HG03175 (cell line): ENCODE results near the gene LY6G5B.

Experiments
- ATAC-seq: cut with Tn5 transposase; IDR thresholded peaks from one replicate; pipeline ENCODE4 v1.9.1; 2021; ENCODE audit warnings: mild to moderate bottlenecking, moderate library complexity; ENCODE audit not compliant: unreplicated experiment

The LY6G5B gene, protein sequence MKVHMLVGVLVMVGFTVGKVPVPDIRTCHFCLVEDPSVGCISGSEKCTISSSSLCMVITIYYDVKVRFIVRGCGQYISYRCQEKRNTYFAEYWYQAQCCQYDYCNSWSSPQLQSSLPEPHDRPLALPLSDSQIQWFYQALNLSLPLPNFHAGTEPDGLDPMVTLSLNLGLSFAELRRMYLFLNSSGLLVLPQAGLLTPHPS

DNA sequence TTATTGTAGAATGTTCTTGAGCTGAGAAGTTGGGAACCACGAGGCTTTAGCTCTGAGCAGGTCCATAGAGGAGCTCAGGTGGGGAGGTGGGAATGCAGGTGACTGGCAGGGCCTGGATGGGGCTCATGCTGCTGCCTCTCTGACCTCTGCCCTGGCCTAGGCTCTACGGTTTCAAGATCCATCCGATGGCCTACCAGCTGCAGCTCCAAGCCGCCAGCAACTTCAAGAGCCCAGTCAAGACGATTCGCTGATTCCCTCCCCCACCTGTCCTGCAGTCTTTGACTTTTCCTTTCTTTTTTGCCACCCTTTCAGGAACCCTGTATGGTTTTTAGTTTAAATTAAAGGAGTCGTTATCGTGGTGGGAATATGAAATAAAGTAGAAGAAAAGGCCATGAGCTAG is at the start of gene LY6G5B:
LY6G5B (plus strand) TSS at position 301 of the 400 bp plus-strand sequence. CDS start 975 bp downstream, outside the sequence.
- ATAC-seq = no peak

DNA sequence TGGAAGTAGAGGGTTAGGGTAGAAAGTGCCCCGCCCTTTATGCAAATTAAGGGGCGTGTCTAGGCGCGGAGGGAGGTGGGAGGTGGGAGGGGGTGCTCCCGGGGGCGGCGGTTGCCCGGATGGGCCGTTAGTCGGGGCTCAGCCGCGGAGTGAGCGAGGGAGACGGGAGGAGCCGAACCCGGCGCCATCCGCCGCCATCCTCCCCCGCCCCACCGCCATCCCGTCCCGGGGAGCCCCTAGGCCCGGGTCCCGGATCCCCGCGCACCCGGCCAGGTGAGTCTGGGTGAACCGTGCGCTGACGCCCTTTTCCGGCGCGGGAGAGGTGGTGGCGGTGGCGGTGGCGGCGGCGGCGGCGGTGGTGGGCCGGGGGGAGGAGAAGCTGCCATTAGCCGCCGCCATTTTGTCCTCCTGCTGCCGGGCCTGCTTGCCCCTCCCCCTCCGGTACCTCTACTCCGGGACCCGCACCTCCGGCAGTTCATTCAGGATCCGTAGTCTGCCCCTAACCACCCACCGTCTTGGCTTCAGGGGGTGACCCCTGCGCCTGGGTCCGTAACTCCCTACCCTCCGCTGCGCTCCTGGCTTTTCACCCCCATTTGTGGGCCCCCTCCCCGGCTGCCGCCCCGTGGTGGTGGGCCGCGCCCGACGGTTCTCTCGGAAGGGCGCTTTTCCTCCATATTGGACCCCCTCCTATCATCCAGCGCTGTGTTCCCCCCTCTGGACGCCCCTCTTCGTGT is 49.0 kb upstream of the LY6G5B start, which contains the start of gene PRRC2A:
PRRC2A (plus strand) TSS at position 130 of the 734 bp plus-strand sequence. CDS start 2,075 bp downstream, outside the sequence.
- peak; percentile 28 for ATAC-seq

DNA sequence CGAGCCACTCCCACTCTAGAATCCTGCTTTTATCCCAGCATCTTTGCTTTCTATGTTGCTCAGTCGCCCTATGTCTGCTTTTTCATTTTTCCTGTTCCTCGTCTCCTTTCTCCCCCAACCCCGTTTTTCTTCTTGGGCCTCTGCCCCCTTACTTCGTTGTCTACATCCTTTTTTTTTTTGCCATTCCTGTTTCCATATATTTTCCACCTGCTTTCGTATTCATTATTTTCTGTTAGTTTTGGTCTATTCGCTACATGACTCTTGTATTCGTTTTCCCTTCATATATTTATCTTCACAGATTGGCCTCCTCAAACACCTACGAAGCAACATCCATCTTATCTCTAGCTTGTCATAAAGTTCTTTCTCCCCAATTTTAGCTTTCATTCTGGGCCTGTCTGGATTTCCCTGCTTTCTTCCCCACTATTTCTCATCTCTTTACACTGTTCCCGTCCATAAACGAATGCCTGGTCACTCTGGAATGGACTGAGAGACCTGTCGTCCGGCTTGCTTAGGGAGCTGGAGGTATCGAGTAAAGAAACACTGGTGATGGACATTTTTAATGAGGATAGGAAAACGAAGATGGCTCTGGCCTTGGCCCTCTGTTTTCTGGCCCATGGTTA is 48.3 kb upstream of the LY6G5B start:
- ATAC-seq = no peak

DNA sequence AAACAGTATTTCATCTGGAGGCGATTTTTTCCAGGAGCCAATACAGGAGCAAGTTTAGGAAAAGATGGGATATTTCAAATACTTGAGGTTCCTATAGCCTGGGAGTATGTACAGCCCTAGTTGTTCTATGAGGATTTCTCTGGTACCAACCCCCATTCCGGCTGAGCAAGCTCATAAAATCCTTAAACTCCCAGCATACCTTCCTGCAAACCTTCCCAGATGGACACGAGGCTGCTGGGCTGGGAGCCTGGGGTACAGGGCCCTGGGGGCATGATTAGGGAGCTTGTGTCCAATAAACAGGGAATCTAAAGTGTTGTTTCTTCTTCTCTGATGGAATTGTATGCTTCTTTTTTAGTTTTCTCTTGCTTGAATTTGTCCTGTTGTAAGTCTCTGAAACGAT is 47.8 kb upstream of the LY6G5B start:
- no peak for ATAC-seq

DNA sequence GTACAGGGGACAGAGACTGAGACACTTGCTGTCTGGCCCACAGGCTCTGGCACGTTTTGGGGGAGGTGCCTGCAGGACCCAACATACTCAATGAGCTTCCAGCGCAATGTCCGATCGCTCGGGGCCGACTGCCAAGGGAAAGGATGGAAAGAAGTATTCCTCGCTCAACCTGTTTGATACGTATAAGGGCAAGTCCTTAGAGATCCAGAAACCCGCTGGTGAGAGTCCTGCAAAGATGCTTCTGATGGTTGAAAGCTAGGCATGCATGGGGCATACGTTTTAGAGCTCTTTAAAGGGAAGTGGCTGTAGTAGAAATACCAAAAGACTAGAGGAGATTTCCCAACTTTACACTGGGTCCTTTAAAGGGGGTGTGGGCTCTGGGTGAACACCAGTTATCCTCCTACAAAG is 47.1 kb upstream of the LY6G5B start:
- ATAC-seq = no peak

DNA sequence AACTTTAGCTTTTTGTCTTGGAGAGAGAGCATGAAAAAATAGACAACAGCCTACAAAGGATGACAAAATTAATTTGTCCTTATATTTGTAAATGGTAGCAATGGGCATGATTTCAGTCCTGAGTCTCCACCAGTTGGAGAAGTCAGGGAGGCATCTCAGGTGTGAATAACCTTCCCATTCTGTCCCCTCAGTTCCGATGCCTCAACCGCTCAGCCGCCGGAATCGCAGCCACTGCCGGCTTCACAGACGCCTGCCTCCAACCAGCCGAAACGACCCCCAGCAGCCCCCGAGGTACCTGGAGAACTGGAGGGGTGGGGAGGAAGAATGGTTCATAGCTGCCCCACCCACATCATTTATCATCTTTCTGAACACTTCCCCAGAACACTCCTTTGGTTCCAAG is 45.7 kb upstream of the LY6G5B start:
- no peak for ATAC-seq

DNA sequence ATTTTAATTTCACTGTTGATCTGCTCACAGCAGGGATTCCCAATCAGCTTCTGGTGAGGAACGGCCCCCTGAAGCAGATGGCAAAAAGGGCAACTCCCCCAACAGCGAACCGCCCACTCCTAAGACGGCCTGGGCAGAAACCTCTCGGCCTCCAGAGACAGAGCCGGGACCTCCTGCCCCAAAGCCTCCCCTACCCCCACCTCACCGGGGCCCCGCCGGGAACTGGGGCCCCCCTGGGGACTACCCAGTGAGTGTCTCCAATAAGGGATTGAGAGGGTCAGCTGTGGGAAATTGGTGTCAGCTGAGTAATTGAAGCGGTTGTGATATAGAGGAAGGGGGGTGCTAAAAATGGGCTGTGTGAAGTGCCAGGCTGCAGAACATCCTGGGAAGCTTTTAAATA is 42.8 kb upstream of the LY6G5B start:
- no peak for ATAC-seq

DNA sequence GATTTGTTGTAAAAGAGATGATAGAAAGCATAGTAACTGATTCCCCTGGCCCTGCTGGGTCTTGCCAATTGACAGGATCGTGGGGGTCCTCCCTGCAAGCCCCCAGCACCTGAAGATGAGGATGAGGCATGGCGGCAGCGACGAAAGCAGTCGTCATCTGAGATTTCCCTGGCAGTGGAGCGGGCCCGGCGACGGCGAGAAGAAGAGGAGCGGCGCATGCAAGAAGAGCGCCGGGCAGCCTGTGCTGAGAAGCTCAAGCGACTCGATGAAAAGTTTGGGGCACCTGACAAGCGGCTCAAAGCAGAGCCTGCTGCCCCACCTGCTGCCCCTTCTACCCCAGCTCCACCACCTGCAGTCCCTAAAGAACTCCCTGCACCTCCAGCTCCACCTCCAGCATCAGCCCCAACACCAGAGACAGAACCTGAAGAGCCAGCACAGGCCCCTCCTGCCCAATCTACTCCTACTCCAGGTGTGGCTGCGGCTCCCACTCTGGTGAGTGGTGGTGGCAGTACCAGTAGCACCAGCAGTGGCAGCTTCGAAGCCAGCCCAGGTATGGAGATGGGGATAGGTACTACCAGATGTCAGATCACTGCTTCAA is 42.0 kb upstream of the LY6G5B start:
- ATAC-seq = no peak

DNA sequence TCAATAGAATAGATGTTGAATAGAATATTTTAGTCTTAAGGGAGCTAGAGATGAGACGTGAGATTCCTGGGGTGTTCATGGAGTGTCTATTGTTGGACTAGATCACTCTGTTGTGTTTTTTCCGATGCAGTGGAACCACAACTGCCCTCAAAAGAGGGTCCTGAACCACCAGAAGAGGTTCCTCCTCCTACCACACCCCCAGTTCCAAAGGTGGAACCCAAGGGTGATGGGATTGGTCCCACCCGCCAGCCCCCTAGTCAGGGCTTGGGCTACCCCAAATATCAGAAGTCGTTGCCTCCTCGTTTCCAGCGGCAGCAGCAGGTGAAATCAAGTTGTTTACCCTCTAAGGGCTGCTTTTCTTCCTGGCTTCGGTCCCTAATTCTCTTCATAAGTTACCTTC is 40.8 kb upstream of the LY6G5B start:
- ATAC-seq = no peak

DNA sequence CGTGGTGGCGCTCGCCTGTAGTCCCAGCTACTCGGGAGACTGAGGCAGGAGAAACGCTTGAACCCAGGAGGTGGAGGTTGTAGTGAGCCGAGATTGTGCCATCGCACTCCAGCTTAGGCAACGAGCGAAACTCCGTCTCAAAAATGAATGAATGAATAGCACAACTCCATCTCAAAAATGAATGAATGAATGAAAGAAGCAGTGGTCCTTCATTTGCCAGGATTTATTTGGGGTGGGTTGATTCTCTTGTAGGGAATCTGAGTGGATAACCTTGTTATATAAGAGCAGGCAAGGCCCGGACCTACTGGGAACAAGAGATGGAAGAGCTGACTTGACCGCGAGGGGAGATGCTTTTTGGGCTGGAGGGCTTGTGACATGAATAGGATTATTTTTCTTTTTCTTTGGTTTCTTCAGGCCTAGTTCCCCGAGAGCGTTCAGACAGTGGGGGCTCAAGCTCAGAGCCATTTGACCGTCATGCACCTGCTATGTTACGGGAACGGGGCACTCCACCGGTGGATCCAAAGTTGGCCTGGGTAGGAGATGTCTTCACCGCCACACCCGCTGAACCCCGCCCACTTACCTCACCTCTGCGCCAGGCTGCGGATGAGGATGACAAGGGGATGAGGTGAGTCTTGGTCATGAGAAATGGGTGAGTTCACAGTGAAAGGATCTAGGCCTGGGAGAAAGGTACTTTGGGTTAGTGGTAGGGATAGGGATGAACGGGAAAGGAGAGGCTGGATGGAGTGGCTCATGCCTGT is 39.4 kb upstream of the LY6G5B start:
- ATAC-seq = no peak

DNA sequence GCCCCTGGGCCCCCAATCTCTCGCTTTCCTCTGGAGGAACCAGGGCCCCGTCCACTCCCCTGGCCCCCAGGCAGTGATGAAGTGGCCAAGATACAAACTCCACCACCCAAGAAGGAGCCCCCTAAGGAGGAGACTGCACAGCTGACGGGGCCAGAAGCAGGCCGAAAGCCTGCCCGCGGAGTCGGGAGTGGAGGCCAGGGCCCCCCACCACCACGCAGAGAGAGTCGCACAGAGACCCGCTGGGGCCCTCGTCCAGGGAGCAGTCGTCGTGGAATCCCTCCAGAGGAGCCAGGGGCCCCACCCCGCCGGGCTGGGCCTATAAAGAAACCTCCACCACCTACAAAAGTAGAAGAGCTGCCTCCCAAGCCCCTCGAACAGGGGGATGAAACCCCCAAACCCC is 38.6 kb upstream of the LY6G5B start:
- ATAC-seq = no peak

DNA sequence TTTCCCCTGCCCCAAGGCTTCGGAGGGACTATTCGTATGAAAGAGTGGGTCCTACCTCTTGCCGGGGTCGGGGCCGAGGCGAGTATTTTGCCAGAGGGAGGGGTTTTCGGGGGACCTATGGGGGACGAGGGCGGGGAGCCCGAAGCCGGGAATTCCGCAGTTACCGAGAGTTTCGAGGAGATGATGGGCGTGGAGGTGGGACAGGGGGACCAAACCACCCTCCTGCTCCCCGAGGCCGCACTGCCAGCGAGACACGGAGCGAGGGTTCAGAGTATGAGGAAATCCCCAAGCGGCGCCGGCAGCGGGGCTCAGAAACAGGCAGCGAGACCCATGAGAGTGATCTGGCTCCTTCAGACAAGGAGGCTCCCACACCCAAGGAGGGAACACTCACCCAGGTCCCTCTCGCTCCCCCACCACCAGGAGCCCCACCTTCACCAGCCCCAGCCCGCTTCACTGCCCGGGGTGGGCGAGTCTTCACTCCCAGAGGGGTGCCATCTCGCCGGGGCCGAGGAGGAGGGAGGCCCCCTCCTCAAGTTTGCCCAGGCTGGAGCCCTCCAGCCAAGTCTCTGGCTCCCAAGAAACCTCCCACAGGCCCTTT is 38.0 kb upstream of the LY6G5B start:
- ATAC-seq = no peak

DNA sequence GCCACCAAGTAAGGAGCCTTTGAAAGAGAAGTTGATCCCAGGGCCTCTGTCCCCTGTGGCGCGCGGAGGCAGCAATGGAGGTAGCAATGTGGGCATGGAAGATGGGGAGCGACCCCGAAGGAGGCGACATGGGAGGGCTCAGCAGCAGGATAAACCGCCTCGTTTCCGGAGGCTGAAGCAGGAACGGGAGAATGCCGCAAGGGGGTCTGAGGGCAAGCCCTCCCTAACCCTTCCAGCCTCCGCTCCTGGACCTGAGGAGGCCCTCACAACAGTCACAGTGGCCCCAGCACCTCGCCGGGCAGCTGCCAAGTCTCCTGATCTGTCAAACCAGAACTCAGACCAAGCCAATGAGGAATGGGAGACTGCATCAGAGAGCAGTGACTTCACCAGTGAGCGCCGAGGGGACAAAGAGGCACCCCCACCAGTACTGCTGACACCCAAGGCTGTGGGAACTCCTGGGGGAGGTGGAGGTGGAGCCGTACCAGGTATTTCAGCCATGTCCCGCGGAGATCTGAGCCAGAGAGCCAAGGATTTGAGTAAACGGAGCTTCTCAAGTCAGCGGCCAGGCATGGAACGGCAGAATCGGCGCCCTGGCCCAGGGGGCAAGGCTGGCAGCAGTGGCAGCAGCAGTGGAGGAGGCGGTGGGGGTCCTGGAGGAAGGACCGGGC is 37.4 kb upstream of the LY6G5B start:
- ATAC-seq = no peak

DNA sequence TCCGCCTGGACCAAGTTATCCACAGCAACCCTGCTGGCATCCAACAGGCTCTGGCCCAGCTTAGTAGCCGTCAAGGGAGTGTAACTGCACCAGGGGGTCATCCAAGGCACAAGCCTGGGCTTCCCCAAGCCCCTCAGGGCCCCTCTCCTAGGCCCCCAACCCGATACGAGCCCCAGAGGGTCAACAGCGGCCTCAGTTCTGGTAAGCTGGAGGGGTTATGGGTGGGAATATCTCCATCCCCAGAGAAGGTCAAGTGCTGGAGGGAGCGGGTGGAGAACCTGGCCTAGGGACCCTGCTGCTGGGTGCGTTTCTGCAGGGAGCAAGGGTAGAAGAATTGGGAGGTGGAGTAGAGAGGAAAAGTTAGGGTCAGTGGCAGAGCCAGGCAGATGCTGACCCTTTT is 36.3 kb upstream of the LY6G5B start:
- ATAC-seq = no peak

DNA sequence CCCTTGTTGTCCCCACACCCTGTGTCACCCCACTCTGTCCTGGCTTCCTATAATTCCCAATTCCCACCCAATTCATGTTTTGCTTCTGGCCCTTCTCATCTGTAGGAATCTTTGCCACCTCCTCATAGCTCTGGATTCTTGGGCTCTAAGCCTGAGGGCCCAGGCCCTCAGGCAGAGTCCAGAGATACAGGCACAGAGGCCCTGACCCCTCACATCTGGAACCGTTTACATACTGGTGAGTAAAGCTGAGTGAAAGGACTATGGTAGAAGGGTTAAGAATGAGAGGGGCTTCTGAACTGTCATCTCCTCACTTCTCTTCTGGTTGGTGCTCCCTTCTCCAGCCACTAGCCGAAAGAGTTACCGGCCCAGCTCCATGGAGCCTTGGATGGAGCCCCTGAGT is 35.6 kb upstream of the LY6G5B start:
- ATAC-seq = no peak

DNA sequence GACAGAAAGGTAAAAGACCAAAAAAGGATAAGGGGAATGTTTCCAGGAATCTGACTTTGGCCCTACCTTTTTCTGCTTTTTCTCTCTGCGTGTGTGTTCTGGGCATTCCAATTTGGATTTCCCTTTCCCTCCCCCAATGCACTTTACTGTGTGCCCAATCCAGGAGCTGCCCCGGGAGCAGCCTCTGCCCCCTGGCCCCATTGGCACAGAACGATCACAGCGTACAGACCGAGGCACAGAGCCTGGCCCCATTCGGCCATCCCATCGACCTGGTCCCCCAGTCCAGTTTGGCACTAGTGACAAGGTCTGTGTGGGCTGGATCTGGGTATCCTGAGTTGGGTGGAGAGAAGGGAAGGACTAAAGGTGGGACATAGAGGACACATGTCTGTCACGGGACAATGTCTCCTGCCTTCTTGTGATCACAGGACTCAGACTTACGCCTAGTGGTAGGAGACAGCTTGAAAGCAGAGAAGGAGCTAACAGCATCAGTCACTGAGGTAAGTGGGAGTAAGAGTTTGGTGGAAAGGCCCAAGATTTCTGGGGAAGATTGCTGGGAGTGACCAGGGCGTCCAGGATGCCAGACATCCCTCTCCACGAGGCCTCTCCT is 34.7 kb upstream of the LY6G5B start:
- no peak for ATAC-seq

DNA sequence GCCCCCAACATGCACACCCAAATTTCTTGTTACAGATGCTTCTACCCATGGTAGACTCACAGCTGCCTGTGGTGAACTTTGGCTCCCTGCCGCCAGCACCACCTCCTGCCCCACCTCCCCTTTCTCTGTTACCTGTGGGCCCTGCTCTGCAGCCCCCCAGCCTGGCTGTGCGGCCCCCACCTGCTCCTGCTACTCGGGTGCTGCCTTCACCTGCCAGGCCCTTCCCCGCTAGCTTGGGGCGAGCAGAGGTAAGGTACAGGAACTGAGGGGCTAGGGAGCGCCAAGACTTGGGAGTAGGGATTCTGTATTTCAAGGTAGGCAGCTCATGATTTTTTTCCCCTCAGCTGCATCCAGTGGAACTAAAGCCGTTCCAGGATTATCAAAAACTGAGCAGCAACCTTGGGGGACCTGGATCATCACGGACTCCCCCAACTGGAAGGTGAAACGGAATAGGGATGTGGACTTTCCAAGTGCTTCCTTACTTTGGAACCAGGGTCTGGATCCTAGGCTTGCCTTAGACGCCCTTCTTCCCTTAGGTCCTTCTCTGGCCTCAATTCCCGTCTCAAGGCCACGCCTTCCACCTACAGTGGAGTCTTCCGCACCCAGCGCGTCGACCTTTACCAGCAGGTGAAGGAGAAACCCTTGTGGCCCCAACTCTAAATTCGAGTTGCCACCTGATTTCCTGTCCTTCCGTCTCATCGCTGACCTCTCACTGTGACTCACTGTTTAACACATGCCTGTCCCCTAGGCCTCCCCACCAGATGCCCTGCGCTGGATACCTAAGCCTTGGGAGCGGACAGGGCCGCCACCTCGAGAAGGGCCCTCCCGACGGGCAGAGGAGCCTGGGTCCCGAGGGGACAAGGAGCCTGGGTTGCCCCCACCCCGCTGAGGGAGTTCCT is 32.8 kb upstream of the LY6G5B start:
- no peak for ATAC-seq

DNA sequence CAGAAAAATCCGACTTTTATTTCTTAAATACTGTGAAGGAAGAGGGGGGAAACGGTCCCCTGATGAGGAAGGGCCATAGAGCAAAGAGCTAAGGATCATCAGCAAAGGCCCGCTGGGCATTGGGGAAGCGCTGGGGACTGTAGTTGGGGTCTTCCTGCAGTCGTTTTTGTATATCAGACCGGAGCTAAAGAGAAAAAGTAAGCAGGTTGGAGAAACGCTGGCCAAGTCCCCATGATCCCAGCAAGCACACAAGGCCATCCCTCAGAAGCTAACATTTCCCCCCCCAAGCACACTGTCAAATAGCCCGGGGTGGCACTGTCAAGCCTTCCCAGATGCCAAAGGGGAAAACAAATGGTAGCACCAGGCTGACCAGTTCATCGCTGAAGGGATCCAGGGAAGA is 30.7 kb upstream of the LY6G5B start:
- ATAC-seq = no peak

DNA sequence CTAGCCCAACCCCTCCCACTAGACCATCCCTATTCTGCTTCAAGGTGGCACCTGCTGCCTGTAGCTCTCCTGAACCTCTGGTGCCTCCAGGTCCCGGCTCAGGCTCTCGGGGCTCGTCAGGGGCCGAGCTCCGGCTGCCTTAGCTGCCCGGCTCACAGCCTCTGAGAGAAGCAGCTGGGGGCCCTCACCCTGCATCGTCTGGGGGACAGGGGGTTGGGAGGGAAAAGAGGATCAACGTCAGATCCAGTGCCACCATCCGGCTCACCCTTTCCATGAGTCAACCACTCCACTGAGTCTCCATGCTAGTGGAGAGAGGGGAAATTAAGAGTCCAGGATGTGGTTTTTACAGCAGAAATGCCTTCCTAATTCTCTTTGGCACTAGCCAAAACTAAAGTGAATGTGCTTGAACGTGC is 30.3 kb upstream of the LY6G5B start:
- no peak for ATAC-seq
